NOMO-1 treated with DMSO at 0.1 percent for 48 hours (cell line): ENCODE measurements around the gene TEAD1.

ENCODE experiments used
- DNase-seq: peaks from one replicate; lab custom pipeline; 2025; ENCODE audit not compliant: unreplicated experiment; lab: John Stamatoyannopoulos, UW

Gene TEAD1

GRCh38 chr11:12925520-12925919 lies 251.3 kb downstream of the TEAD1 start:
- DNase-seq = no peak

- no peak for DNase-seq
These were observed 253.0 kb downstream of the TEAD1 start for GRCh38 chr11:12927221-12927620.

- no peak for DNase-seq
These were observed 253.7 kb downstream of the TEAD1 start for GRCh38 chr11:12927886-12928285.

GRCh38 chr11:12930850-12931249 lies 256.6 kb downstream of the TEAD1 start:
- no peak for DNase-seq

- DNase-seq = no peak
These were observed 258.3 kb downstream of the TEAD1 start for GRCh38 chr11:12932485-12932884.

- DNase-seq = no peak
These were observed 262.0 kb downstream of the TEAD1 start for GRCh38 chr11:12936200-12936599.

GRCh38 chr11:12938590-12939247 lies 264.5 kb downstream of the TEAD1 start:
- no peak for DNase-seq

- DNase-seq = no peak
These were observed 267.4 kb downstream of the TEAD1 start for GRCh38 chr11:12941671-12942070.

- no peak for DNase-seq
These were observed 267.9 kb downstream of the TEAD1 start for GRCh38 chr11:12942157-12942556.

GRCh38 chr11:12943311-12943710 lies 269.1 kb downstream of the TEAD1 start:
- no peak for DNase-seq

- no peak for DNase-seq
These were observed 270.7 kb downstream of the TEAD1 start for GRCh38 chr11:12944889-12945288.

- DNase-seq = no peak
These were observed 275.2 kb downstream of the TEAD1 start for GRCh38 chr11:12949453-12949852.

GRCh38 chr11:12950670-12951069 lies 276.4 kb downstream of the TEAD1 start:
- DNase-seq = no peak

GRCh38 chr11:12951376-12951775 lies 277.2 kb downstream of the TEAD1 start:
- DNase-seq = no peak

GRCh38 chr11:12952094-12952493 lies 277.9 kb downstream of the TEAD1 start:
- no peak for DNase-seq

GRCh38 chr11:12958986-12959385 lies 284.8 kb downstream of the TEAD1 start:
- no peak for DNase-seq

GRCh38 chr11:12961615-12962014 lies 287.4 kb downstream of the TEAD1 start:
- no peak for DNase-seq

GRCh38 chr11:12962306-12962705 lies 288.1 kb downstream of the TEAD1 start:
- DNase-seq = peak; percentile 19

- DNase-seq = no peak
These were observed 288.8 kb downstream of the TEAD1 start for GRCh38 chr11:12963051-12963450.

GRCh38 chr11:12963792-12964536 lies 289.7 kb downstream of the TEAD1 start:
- DNase-seq = peak; percentile 29

- DNase-seq = no peak
These were observed 290.4 kb downstream of the TEAD1 start for GRCh38 chr11:12964650-12965049.

- DNase-seq = no peak
These were observed 291.8 kb downstream of the TEAD1 start for GRCh38 chr11:12966002-12966401.

GRCh38 chr11:12968101-12968500 lies 293.9 kb downstream of the TEAD1 start:
- no peak for DNase-seq
